Activated T-helper 17 cell treated with anti-CD3 and anti-CD28 coated beads, Interleukin-2, amount 50 U/mL, for 72 hours (primary cell): ENCODE data around the gene DNAH9. TPM values are rescaled to one million over a fixed set of nuclear protein-coding genes. Genes with fewer than 3 reads are reported as not detected.
A peak's percentile ranks its signal among the peaks of the same experiment; 100 is the strongest.

ENCODE experiments used
- ATAC-seq: fragments of 150-1000 bp; cut with Tn5 transposase; replicated peaks from 2 replicates; pipeline ENCODE4 v1.10.0; 2021; ENCODE audit warnings: mild to moderate bottlenecking, moderate library complexity
- H3K27ac Mint-ChIP-seq: one replicate; pipeline ENCODE4 v1.8.0; 2022; ENCODE audit warnings: mixed read lengths
- H3K27me3 Mint-ChIP-seq: one replicate; pipeline ENCODE4 v1.8.0; 2022; ENCODE audit warnings: mixed read lengths
- H3K36me3 Mint-ChIP-seq: one replicate; pipeline ENCODE4 v1.8.0; 2022; ENCODE audit warnings: low read depth, mild to moderate bottlenecking, mixed read lengths
- H3K4me1 Mint-ChIP-seq: one replicate; pipeline ENCODE4 v1.8.0; 2022; ENCODE audit warnings: mixed read lengths
- H3K4me3 Mint-ChIP-seq: one replicate; pipeline ENCODE4 v1.8.0; 2022; ENCODE audit warnings: mild to moderate bottlenecking, mixed read lengths
- H3K9me3 Mint-ChIP-seq: one replicate; pipeline ENCODE4 v1.8.0; 2022; ENCODE audit warnings: mixed read lengths
- total RNA-seq, 2 donors: library from RNA; stranded (reverse); gene quantifications; one replicate each; pipeline ENCODE4 v1.2.3, GENCODE V29; 2022

DNAH9 gene
- total RNA-seq, 2 donors from 2014 or later: not detected

DNA sequence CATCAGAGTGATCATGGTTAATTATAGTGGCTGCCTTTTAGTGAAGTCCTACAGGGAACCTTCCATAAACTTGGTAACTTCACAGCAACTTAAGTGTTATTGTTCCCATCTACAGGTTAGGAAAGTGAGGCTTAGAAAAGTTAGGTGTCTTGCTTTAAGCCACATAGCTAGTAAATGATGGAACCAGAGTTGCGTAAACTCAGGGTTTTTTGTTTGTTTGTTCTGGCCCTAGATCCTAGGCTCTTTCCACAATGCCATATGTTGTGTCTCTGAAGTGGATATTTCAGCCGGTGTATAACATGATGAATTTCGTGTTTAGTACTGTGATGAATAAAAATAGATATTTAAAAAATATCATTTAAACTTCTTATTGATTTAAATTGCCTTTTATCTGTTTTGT, 27.6 kb downstream of the DNAH9 start:
- no peak for ATAC-seq
- Mint-ChIP-seq H3K4me3 (no peak overlapping the region), H3K27ac (no peak overlapping the region), H3K27me3 (peaks cover 5% of the 10 kb centered on the region), H3K9me3 (peaks cover 10% of the 10 kb centered on the region), H3K4me1 (no peaks in the 10 kb centered on the region), H3K36me3 (no peaks in the 10 kb centered on the region)

DNA sequence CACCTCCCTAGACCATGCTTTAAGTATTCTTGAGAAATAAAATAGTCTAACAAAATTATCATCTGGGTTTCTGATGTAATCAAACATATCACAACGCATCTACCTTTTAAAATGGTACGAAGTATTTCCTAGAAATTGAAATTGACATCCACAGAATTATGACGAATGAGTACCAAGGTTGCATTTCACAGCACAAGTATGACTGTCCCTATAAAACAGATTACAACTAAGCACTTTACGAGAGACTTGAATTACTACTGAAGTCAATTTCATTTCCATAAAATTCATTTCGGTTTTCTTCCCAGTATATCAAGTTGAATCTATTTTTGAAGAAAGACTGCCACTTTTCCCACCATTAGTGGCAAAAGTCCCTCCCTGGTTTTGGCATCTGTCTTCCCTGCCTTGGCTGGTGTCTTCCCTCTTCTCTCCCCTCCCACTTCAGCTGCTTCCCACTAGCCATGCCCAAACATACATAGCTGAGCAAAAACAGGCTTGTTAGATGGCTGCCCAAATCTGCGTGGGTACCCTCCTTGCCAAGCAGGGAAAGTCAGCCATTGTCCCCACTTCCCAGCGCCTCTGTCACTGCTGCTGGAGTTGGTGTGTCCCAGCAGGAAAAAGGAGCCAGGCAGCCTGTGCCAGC, 29.2 kb downstream of the DNAH9 start:
- Mint-ChIP-seq H3K27me3 (peaks cover 5% of the 10 kb centered on the region), H3K9me3 (peaks cover 14% of the 10 kb centered on the region), H3K4me1 (no peaks in the 10 kb centered on the region), H3K36me3 (no peaks in the 10 kb centered on the region), H3K4me3 (no peak overlapping the region), H3K27ac (no peak overlapping the region)
- ATAC-seq: no peak

DNA sequence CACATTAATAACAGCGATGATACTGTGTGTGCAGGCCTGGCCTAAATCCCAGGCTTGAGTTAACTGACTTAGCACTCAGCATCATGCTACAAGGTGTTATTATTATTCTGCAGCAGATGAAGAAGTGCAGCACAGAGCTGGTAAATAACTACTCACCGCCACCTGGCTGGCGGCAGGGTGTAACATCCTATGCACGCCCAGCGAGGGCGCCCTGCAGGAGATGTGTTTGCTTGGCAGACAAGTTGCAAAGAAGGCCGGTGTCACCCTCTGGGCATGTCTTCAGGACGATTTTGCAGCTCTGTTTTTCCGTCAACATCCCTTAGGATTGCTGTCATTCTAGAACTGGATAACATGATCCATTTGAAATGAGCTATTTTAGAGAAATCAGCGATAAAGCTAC, 30.1 kb downstream of the DNAH9 start:
- no peak overlapping the region for H3K4me3 Mint-ChIP-seq

GRCh38 chr17:11628831-11629230, 30.6 kb downstream of the DNAH9 start:
- H3K9me3 Mint-ChIP-seq: peaks cover 9% of the 10 kb centered on the region
- no peaks in the 10 kb centered on the region for H3K4me1 Mint-ChIP-seq
- no peak overlapping the region for H3K4me3 Mint-ChIP-seq
- no peak overlapping the region for H3K27ac Mint-ChIP-seq
- H3K36me3 Mint-ChIP-seq: no peaks in the 10 kb centered on the region
- ATAC-seq: no peak
- H3K27me3 Mint-ChIP-seq: peaks cover 5% of the 10 kb centered on the region

More for the DNA sequence above, 30.1 kb downstream of the DNAH9 start:
- ATAC-seq: no peak
- H3K36me3 Mint-ChIP-seq: no peaks in the 10 kb centered on the region
- H3K27me3 Mint-ChIP-seq: peaks cover 5% of the 10 kb centered on the region
- H3K27ac Mint-ChIP-seq: no peak overlapping the region
- H3K4me1 Mint-ChIP-seq: no peaks in the 10 kb centered on the region
- H3K9me3 Mint-ChIP-seq: peaks cover 13% of the 10 kb centered on the region

DNA sequence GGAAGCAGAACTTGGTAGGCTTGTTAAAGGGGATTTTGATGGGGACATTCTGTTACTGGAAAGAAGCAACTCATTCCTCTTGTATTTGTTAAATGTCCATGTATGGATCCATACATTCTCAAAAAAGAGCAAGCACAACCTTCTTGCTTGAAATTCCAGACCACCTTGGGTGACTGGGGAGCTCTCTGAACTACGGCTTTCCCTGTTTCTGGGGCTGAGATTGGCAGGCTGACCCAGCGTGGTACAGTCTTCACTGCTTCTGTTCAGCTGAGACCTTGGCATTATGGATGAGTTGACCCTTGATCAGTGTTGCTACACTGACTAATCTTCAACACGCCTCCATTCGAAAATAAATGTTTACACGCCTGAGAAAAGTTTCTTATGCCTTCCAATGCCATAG, 38.5 kb downstream of the DNAH9 start:
- Mint-ChIP-seq H3K27me3 (no peaks in the 10 kb centered on the region), H3K36me3 (no peaks in the 10 kb centered on the region), H3K4me1 (no peaks in the 10 kb centered on the region), H3K4me3 (no peak overlapping the region), H3K27ac (no peak overlapping the region), H3K9me3 (peaks cover 4% of the 10 kb centered on the region)
- ATAC-seq: no peak

DNA sequence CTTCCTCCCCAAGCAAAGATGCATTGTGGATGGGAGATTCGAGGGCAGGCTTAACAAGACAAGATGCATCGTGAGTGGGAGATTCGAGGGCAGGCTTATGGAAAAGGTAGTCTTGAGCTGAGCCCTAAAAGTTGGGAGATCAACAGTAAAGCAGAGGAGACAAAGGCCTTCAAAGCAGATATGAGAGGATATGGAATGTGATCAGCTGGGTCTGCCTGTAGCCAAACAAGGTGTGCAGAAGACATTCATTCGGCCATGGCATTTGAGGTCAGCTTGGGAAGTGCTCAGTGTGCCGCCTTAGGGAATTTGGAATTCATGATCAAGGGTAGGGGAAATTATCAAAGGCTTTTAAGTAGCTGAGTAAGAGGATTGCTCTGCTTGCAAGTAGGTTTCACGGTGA, 39.5 kb downstream of the DNAH9 start:
- H3K4me1 Mint-ChIP-seq: no peaks in the 10 kb centered on the region
- no peaks in the 10 kb centered on the region for H3K27me3 Mint-ChIP-seq
- H3K27ac Mint-ChIP-seq: no peak overlapping the region
- no peaks in the 10 kb centered on the region for H3K36me3 Mint-ChIP-seq
- ATAC-seq: no peak
- H3K9me3 Mint-ChIP-seq: no peaks in the 10 kb centered on the region
- H3K4me3 Mint-ChIP-seq: no peak overlapping the region

DNA sequence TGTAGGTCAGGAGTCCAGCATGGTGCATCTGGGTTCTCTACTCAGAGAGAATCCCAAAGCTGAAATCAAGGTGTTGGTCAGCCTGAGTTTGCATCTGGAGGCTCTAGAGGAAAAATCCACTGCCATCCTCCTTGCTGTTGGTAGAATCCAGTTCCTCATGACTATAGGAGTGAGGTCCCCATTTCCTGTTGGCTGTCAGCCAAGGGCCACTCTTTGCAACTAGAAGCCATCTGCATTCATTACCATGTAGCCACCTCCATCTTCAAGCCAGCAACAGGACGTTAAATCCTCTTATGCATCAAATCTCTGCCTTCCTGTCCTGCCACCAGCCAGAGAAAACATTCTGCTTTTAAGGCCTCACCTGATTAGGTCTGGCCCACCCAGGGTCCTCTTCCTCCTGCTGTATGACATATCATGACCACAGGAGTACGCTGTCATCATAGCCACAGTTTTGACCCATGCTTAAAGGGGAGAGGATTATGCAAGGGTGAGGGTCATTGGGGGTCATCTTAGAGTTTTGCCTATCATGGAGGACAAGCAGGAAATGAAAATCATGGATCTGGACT, 40.5 kb downstream of the DNAH9 start:
- H3K4me1 Mint-ChIP-seq: no peaks in the 10 kb centered on the region

DNA sequence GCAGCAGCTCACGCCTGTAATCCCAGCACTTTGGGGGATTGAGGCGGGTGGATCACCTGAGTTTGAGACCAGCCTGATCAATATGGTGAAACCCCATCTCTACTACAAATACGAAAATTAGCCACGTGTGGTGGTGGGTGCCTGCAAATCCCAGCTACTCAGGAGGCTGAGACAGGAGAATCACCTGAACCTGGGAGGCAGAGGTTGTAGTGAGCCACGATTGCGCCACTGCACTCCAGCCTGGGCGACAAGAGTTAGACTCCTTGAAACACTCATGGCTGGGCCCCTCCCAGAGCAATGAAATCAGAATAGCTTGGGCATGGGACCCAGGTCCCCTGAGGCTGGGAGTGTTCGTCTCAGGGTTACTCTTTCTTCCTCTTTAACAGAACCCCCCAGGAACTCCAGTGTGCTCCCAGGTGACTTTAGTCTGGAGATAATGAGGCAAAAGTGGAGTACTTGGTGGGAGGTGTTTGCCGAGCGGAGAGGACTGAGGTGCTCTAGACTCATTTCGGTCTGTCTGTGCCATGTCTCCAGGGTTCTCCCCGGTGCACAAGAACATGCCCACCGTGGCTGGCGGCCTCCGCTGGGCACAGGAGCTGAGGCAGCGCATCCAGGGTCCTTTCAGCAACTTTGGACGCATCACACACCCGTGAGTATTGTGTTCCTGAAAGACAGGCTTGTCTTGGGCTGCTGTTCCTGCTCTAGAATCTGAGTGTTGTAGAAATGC, 41.6 kb downstream of the DNAH9 start:
- ATAC-seq: no peak
- Mint-ChIP-seq H3K9me3 (no peaks in the 10 kb centered on the region), H3K27me3 (no peaks in the 10 kb centered on the region)

More for the DNA sequence above, 40.5 kb downstream of the DNAH9 start:
- Mint-ChIP-seq H3K36me3 (no peaks in the 10 kb centered on the region), H3K4me3 (no peak overlapping the region), H3K9me3 (no peaks in the 10 kb centered on the region), H3K27me3 (no peaks in the 10 kb centered on the region), H3K27ac (no peak overlapping the region)
- no peak for ATAC-seq

DNA sequence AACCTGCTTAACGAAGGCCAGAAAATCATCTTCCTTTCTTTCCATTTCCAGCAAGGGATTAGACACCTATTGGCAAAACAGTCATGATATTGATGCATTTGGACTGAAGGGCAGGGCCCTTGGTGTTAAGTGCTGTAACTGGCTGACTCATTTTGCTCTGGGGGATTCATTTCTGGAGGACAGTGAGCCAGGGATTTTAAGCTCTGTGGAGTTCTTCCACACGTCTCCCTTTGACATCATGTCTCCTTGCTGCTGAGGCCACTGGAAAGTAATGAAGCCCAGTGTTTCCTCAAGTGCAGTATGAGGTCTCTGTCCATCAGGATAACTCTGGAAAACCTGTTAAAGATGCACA, 42.2 kb downstream of the DNAH9 start:
- ATAC-seq: no peak
- H3K4me1 Mint-ChIP-seq: no peaks in the 10 kb centered on the region
- no peaks in the 10 kb centered on the region for H3K36me3 Mint-ChIP-seq
- no peak overlapping the region for H3K27ac Mint-ChIP-seq
- H3K27me3 Mint-ChIP-seq: no peaks in the 10 kb centered on the region
- H3K9me3 Mint-ChIP-seq: no peaks in the 10 kb centered on the region
- no peak overlapping the region for H3K4me3 Mint-ChIP-seq

More for the DNA sequence above, 41.6 kb downstream of the DNAH9 start:
- no peak overlapping the region for H3K4me3 Mint-ChIP-seq
- H3K27ac Mint-ChIP-seq: no peak overlapping the region
- H3K36me3 Mint-ChIP-seq: no peaks in the 10 kb centered on the region
- no peaks in the 10 kb centered on the region for H3K4me1 Mint-ChIP-seq

- Mint-ChIP-seq H3K4me1 (no peaks in the 10 kb centered on the region), H3K27ac (no peak overlapping the region), H3K27me3 (no peaks in the 10 kb centered on the region), H3K9me3 (no peaks in the 10 kb centered on the region), H3K4me3 (no peak overlapping the region), H3K36me3 (no peaks in the 10 kb centered on the region)
- no peak for ATAC-seq
Observed at GRCh38 chr17:11641521-11642275, 43.4 kb downstream of the DNAH9 start.

GRCh38 chr17:11642655-11643054, 44.4 kb downstream of the DNAH9 start:
- no peaks in the 10 kb centered on the region for H3K9me3 Mint-ChIP-seq
- no peaks in the 10 kb centered on the region for H3K27me3 Mint-ChIP-seq
- no peaks in the 10 kb centered on the region for H3K36me3 Mint-ChIP-seq
- no peak for ATAC-seq
- H3K4me1 Mint-ChIP-seq: no peaks in the 10 kb centered on the region
- no peak overlapping the region for H3K27ac Mint-ChIP-seq
- H3K4me3 Mint-ChIP-seq: no peak overlapping the region

GRCh38 chr17:11643851-11644250, 45.6 kb downstream of the DNAH9 start:
- Mint-ChIP-seq H3K9me3 (no peaks in the 10 kb centered on the region), H3K4me3 (no peak overlapping the region), H3K27me3 (no peaks in the 10 kb centered on the region)

DNA sequence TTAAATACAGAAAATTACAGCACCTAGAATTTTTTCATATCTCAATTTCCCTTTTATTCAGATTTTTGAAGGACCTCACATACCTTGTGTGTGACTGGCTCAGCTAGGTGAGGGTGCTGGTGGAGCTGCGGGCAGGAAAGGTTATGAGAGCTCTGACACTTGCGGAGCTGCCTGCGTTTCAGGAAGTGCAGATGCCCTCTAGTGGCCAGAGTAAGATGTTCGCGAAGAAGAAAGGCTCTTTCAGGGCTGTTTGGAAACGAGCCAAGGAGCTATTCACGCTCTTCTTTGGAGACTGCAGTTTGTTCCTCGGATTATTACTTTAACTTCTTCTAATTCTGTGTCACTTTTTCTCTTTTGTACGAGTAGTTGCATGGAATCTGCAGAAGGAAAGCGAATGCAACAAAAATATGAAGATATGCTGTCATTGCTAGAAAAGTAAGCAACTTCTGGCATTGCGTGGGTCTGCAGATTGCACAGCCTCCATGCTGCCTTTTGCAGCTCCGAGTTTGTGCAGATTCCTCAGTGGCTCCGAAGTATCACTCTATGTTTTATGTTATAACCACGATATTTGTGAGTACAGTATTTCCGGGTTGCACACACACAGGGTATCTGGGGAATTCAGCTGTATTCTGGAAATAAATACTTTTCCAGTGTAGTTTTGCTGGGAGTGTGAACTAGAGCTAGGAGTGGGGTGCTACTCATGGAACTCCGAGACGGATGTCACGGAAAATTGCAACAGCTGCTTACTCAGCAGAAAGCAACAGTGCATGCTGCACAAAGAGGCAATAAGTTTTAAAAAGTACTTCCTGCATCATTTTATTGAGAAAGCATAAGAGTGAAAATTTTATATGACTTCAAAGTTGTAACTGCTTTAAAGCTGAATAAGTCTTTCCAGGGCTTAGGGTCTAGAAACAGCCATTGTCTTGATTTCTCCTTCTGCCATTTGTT, 46.3 kb downstream of the DNAH9 start:
- Mint-ChIP-seq H3K27me3 (no peaks in the 10 kb centered on the region), H3K4me1 (no peaks in the 10 kb centered on the region), H3K27ac (no peak overlapping the region), H3K4me3 (no peak overlapping the region), H3K36me3 (no peaks in the 10 kb centered on the region), H3K9me3 (no peaks in the 10 kb centered on the region)
- peak; percentile 26 for ATAC-seq

More at GRCh38 chr17:11643851-11644250, 45.6 kb downstream of the DNAH9 start:
- H3K4me1 Mint-ChIP-seq: no peaks in the 10 kb centered on the region
- H3K36me3 Mint-ChIP-seq: no peaks in the 10 kb centered on the region
- no peak overlapping the region for H3K27ac Mint-ChIP-seq
- no peak for ATAC-seq

- Mint-ChIP-seq H3K27ac (no peak overlapping the region), H3K27me3 (no peaks in the 10 kb centered on the region), H3K4me1 (no peaks in the 10 kb centered on the region), H3K36me3 (no peaks in the 10 kb centered on the region), H3K9me3 (no peaks in the 10 kb centered on the region), H3K4me3 (no peak overlapping the region)
- ATAC-seq: no peak
Observed at GRCh38 chr17:11645426-11645825, 47.2 kb downstream of the DNAH9 start.
